Epithelial cell of prostate (primary cell): ENCODE results near the gene SORCS2.

Source experiments
- DNase-seq: peaks from one replicate; pipeline ENCODE4 v3.0.0-alpha.2; 2011; ENCODE audit warnings: low read depth, low spot score
- H3K27ac ChIP-seq: fragments of 450-650 bp; 2 replicates; pipeline ENCODE4 v1.5.1; 2017; ENCODE audit warnings: mild to moderate bottlenecking

Gene SORCS2

DNA sequence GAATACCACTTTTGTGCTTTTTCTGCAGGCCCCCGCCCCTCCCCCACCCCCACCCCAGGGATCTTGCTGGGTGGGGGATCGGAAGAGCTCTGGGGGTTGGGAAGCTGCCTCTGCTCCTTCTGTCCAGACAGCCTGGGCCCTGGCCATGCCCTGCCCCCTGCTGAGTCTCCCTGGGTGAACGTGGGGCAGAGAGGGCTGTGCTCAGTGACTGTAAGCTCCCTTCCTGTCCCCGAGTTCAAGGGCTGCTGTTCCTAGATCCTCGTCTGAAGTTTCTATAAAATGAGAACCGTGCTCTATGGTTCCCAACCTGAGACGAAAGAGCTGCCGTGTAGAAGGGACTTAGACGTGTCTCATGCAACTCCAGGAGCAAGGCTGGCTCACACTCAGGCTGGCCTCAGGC lies 105.0 kb downstream of the SORCS2 start:
- no peak for DNase-seq
- H3K27ac ChIP-seq = no peak overlapping the region

- DNase-seq = no peak
- H3K27ac ChIP-seq = no peak overlapping the region
Observed at GRCh38 chr4:7297881-7298280, 105.5 kb downstream of the SORCS2 start.

DNA sequence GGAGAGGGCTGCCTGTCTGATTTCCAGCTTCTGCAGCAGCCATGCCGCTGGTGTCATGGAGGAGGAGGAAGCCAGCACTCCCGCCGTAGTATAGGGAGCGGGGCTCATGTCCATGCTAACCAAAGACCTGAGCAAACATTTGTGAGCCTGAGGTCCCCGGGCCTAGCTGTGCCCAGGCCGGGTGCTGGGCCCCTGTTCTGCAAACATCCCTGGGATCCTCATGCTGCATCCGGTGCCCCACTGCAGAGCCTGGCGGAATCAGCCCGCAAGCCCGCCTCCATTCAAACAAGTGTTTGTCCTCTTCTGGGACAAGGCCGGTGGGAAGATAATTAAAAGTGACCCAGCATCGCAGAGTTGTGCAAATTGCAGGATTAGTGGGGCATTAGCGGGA lies 106.3 kb downstream of the SORCS2 start:
- DNase-seq = no peak
- no peak overlapping the region for H3K27ac ChIP-seq

GRCh38 chr4:7299010-7299907 lies 106.9 kb downstream of the SORCS2 start:
- no peak for DNase-seq
- H3K27ac ChIP-seq = no peak overlapping the region

DNA sequence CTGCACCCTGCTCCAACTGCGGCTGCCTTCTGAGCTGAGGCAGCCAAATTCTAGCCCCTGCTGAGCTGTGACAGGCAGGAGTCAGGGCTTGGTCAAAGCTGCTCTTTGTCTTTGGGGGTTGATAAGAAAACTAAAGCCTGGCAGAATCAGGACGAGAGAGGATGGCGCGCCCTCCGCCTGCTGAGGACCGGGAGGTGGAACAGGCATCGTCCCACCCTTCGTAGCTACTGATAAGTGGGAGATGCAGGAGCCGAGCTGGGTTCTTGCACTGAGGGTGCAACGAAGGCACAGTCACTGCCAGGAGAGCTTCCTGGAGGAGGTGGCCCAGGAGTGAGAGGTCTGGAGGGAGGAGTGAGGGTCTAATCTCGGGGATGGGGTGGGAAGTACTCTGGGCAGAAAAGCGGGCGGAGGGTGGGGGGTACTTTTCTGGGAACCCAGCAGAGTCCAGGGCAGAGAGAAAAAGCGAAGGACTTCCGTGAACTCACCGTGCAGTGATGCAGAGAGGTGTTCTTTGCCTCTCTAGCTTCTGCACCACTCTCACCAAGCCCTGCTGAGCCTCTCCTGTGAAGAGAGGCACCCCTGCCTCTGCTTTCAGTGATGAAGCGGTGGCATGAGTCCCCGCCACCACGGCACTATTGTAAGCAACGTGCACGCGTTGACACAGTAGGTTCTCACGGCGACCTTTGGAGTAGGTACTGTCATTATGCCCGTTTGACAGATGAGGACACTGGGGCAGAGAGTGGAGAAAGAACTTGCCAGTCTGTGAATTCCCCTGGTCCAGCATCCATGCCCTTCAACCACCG lies 107.8 kb downstream of the SORCS2 start:
- H3K27ac ChIP-seq = no peak overlapping the region
- no peak for DNase-seq

DNA sequence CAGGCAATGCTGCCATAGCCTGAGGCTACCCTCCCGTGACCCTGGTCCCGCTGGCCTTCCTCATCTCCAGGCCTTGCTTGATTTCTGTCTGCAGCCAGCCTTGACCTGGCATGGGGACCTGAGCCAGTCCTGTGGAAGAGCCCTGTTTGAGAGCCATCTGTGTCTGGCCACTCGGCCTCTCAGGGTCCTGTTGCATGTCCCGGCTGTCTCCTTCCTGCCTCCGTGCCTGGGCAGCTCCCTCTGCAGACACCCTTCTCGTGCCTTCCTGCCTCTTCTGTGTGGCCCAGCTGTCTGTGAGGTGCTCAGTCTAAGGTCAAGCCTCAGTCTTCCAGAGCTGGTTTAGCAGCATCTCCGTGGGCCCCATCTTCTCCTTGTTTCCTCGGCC lies 108.4 kb downstream of the SORCS2 start:
- no peak for DNase-seq

DNA sequence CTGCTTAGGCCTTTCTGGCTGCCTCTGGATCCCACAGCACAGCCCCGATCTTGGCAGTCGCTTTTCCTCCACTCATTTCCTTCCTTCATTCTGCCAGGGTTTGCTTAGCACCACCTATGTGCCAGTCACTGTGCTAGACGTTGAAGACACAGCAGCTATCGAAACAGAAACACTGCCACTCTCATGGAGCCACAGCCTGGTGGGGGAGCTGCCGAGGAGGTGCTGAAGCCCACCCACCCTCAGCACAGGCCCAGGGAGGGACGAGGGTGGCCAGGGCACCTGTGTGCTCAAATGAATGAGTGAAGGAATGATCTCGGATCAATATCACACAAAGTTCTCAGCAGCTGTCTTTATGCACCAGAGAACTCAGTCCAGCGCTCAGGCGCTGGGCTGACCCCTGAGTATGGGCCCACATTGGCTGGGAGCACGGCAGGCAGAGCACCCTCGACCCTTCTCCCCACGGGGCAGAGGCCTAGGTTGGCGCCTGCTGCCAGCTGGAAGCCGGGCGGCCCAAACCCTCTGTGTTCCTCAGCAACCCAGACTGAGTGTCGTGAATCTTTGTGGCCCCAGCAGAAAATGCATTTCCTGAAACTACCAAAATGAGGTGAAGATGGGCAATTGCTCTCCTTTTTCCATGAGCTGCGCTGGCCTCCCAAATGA lies 108.9 kb downstream of the SORCS2 start:
- no peak overlapping the region for H3K27ac ChIP-seq
- no peak for DNase-seq

More for the DNA sequence above, 108.4 kb downstream of the SORCS2 start:
- no peak overlapping the region for H3K27ac ChIP-seq

- no peak for DNase-seq
- H3K27ac ChIP-seq = no peak overlapping the region
Observed at GRCh38 chr4:7301846-7302630, 109.7 kb downstream of the SORCS2 start.

DNA sequence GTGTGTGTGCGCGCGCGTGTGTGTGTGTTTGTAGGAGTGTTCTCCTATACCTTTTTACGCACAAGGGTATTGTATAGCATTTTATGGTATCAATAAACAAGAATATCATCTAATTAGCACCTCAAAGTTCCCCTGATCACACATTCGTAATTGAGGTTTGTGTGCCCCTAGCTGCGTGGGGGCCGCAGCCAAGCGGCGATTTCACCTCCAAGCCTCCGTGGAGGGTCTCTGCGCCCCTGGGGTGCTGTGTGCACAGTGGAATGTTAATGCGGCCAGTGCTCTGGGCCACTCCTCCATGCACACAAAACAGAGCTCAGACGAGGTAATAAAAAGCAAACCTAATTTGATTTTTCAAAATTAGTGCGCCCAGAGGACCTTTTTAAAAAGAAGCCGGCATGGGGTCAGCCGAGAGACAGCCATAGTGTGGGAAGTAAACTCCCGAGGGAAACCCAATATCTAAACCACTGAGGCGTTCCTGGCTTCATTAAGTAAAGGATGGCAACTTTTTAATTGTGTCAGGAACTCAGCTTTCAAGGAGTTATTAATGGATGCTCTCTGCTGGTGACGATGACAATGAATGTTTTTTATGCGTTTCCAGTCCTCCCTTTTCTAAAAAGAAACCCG lies 110.6 kb downstream of the SORCS2 start:
- no peak for DNase-seq
- H3K27ac ChIP-seq = no peak overlapping the region

DNA sequence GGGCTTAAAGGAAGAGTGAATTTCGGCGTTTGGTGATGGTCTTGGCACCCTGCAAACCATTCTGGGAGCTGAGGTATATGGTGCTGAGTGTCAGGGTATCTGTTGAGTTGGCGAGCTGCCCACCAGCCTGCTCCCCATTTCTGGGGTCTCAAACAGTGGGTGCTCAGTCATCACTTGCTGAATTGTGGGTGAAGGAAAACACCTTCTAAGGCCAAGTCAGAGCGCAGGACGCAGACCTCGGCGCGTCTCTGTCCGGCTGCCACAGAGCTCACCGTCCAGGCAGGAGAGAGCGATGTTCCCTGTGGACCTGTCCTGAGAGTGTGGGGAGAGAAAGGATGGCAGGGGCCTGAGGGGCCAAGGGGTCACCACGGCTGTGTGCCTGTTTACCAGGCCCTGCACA lies 111.2 kb downstream of the SORCS2 start:
- no peak for DNase-seq
- no peak overlapping the region for H3K27ac ChIP-seq

DNA sequence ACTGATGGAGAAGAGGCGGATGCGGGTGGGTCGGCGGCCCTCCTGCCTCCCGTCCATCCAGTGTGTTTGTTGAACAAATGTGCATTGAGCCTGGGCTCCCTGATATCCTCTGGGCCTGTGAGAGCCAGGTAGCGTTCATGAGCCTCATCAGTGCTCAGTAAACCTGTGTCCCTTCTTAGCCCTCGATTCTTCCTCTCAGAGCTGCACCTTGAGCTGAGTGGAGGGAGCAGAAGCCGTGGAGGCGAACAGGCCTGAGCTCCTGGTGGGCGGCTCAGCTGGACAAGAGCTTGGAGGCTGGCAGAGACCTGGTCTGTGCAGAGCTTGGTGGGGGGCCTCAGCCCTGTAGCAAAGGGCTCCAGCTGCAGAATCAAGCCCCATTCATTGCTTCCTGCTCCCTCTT lies 112.1 kb downstream of the SORCS2 start:
- no peak for DNase-seq

GRCh38 chr4:7306021-7306965 lies 114.0 kb downstream of the SORCS2 start:
- DNase-seq = no peak
- no peak overlapping the region for H3K27ac ChIP-seq

More for the DNA sequence above, 112.1 kb downstream of the SORCS2 start:
- no peak overlapping the region for H3K27ac ChIP-seq

DNA sequence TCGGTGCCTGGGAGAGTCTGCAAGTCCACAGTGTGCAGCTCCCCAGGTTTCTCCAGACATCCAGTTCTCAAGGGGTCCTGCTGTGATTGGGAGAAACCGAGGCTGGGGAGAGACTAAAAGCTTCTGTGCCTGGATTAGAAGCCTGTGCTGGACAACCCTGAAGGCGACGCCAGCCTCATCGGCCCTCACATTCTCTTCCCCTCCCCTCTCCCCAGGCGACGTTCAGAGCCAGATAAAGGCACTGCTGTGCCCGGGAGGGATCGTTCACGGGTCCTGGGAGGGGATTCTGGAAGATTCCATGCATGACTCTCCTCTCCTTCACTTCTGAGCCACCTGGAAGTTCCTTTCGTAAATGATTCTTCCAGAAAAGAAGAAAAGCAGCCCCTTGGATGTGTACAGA lies 114.6 kb downstream of the SORCS2 start:
- DNase-seq = no peak
- H3K27ac ChIP-seq = no peak overlapping the region

GRCh38 chr4:7307394-7308099 lies 115.2 kb downstream of the SORCS2 start:
- DNase-seq = no peak
- no peak overlapping the region for H3K27ac ChIP-seq

- H3K27ac ChIP-seq = no peak overlapping the region
- DNase-seq = no peak
Observed at GRCh38 chr4:7309181-7309580, 116.8 kb downstream of the SORCS2 start.

GRCh38 chr4:7309636-7310390 lies 117.5 kb downstream of the SORCS2 start:
- DNase-seq = no peak

GRCh38 chr4:7310451-7310850 lies 118.1 kb downstream of the SORCS2 start:
- H3K27ac ChIP-seq = no peak overlapping the region
- DNase-seq = no peak

More at GRCh38 chr4:7309636-7310390, 117.5 kb downstream of the SORCS2 start:
- no peak overlapping the region for H3K27ac ChIP-seq
